RWPE1 (cell line): ENCODE measurements around the gene SLC26A1.

ENCODE experiments used
- CTCF ChIA-PET: fragments of 350-600 bp; sonication (Branson Sonifier 250); formaldehyde crosslinking; extraction: SDS; loops from one replicate; lab custom pipeline; 2021; lab: Yijun Ruan, JAX
- POLR2A ChIA-PET: fragments of 400-600 bp; formaldehyde crosslinking; extraction: SDS; loops from one replicate; lab custom pipeline; 2020; ENCODE audit warnings: antibody characterized with exemption; ENCODE audit not compliant: low non-redundant PET; lab: Yijun Ruan, JAX
- DNase-seq: peaks from one replicate; pipeline ENCODE4 v3.0.0; 2012; ENCODE audit warnings: low spot score
- H3K27ac ChIP-seq: fragments of 450-650 bp; 2 replicates; pipeline ENCODE4 v1.5.1; 2017
- CTCF ChIP-seq: fragments of 450-650 bp; conservative IDR thresholded peaks from 2 replicates; pipeline ENCODE4 v1.5.1; 2017; ENCODE audit warnings: low read depth, mild to moderate bottlenecking

The SLC26A1 gene

GRCh38 chr4:970046-970745, 23.0 kb downstream of the SLC26A1 start:
- CTCF ChIA-PET, result no interaction called here

GRCh38 chr4:968621-969394, 24.4 kb downstream of the SLC26A1 start:
- no peak for DNase-seq
- TF ChIP-seq CTCF, result no peak
- CTCF ChIA-PET, result no interaction called here

More at GRCh38 chr4:970046-970745, 23.0 kb downstream of the SLC26A1 start:
- no peak for TF ChIP-seq CTCF
- DNase-seq, result no peak
- H3K27ac ChIP-seq, result no peak overlapping the region
- POLR2A ChIA-PET, result no interaction called here

GRCh38 chr4:968221-968620, 25.0 kb downstream of the SLC26A1 start:
- no peak for DNase-seq
- ChIA-PET POLR2A (no interaction called here), CTCF (no interaction called here)
- TF ChIP-seq CTCF, result no peak
- no peak overlapping the region for H3K27ac ChIP-seq

More at GRCh38 chr4:968621-969394, 24.4 kb downstream of the SLC26A1 start:
- no peak overlapping the region for H3K27ac ChIP-seq
- POLR2A ChIA-PET, result no interaction called here

- no peak for TF ChIP-seq CTCF
- no peak overlapping the region for H3K27ac ChIP-seq
- POLR2A ChIA-PET, result no interaction called here
- no peak for DNase-seq
- CTCF ChIA-PET, result no interaction called here
These were observed 25.8 kb downstream of the SLC26A1 start for GRCh38 chr4:967113-968104.

- POLR2A ChIA-PET, result no interaction called here
These were observed 26.7 kb downstream of the SLC26A1 start for GRCh38 chr4:966266-967112.

More at GRCh38 chr4:966266-967112, 26.7 kb downstream of the SLC26A1 start:
- TF ChIP-seq CTCF, result no peak
- H3K27ac ChIP-seq, result no peak overlapping the region
- no peak for DNase-seq
- CTCF ChIA-PET, result no interaction called here
